Measurements from ENCODE around the gene KNG1. TPM values are rescaled to one million over a fixed set of nuclear protein-coding genes. Genes with fewer than 3 reads are reported as not detected.
"Not testable (repeated sequence)": the region's sequence is repeated elsewhere in the genome, so short reads cannot be mapped to it uniquely, and the experiment has no call there.

Gene KNG1
- total RNA-seq, 1 experiment from 2014 or later = 0.25 TPM

DNA sequence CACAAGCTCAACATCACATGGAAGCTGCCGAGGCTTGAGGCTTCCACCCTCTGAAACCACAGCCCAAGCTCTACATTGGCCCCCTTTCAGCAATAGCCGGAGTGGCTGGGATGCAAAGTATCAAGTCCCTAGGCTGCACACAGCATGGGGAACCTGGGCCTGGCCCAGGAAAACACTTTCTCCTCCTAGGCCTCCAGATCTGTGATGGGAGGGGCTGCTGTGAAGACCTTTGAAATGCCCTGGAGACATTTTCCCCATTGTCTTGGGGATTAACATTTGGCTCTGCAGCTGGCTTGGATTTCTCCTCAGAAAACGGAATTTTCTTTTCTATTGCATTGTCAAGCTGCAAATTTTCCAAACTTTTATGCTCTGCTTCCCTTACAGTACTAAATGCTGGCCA lies 33.2 kb upstream of the KNG1 start:
- ChIA-PET POLR2A (no interaction called here), CTCF (no interaction called here), RAD21 (ENCODE audit: low non-redundant PET in 1 of 2, low total read pairs in 2 of 2, uncharacterized antibody in 2 of 2, unreplicated experiment in 2 of 2) (no interaction called here)
- Histone ChIP-seq H3K9me3 (ENCODE audit: control insufficient read depth in 1 of 2, insufficient read depth in 1 of 2, low read depth in 1 of 2, low read length in 2 of 2) (no peaks in the 10 kb centered on the region), H3K4me1 (ENCODE audit: control insufficient read depth in 1 of 2, insufficient read depth in 2 of 2, low read length in 2 of 2) (no peaks in the 10 kb centered on the region), H3K27me3 (ENCODE audit: insufficient read depth, low read length) (0 out of 2 replicates have a peak, but pooled peaks cover under 1% of the 10 kb centered on the region), H3K9ac (ENCODE audit: low read length) (no peak overlapping the region), H3K27ac (ENCODE audit: low read depth, low read length) (no peak overlapping the region), H3K4me3 (replicated peaks in 1 of 2; ENCODE audit: low read depth in 1 of 2, low read length in 2 of 2) (no peak overlapping the region), H2AFZ (ENCODE audit: low read depth, low read length, poor library complexity, severe bottlenecking) (no peak overlapping the region), H3K79me2 (ENCODE audit: insufficient read depth, low read length) (no peaks in the 10 kb centered on the region), H3K36me3 (ENCODE audit: control insufficient read depth in 1 of 2, insufficient read depth in 2 of 2, low read length in 2 of 2) (no peaks in the 10 kb centered on the region), H3K9me2 (ENCODE audit: insufficient read depth) (no peaks in the 10 kb centered on the region), H4K20me1 (ENCODE audit: insufficient read depth) (no peaks in the 10 kb centered on the region), H3K4me2 (ENCODE audit: low read length) (no peak overlapping the region)
- TF ChIP-seq, protein P1, sequence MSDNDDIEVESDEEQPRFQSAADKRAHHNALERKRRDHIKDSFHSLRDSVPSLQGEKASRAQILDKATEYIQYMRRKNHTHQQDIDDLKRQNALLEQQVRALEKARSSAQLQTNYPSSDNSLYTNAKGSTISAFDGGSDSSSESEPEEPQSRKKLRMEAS (IDR thresholded peaks at IDR 0.05) = no peak
- no peak for TF ChIP-seq POLR2A (IDR thresholded peaks at IDR 0.05; ENCODE audit: borderline replicate concordance, extremely low read depth, insufficient read depth, insufficient read length)
- TF ChIP-seq EGR1 (IDR thresholded peaks at IDR 0.05; ENCODE audit: low read depth) = no peak
- TF ChIP-seq EZH2phosphoT487 (IDR thresholded peaks at IDR 0.05; ENCODE audit: borderline replicate concordance) = no peak
- no peak for TF ChIP-seq EZH2 (IDR thresholded peaks at IDR 0.05)
- TF ChIP-seq SRF (IDR thresholded peaks at IDR 0.05; ENCODE audit: low read depth) = no peak
- no peak for TF ChIP-seq POLR2AphosphoS5 (IDR thresholded peaks at IDR 0.05; ENCODE audit: low read depth, low read length)
- TF ChIP-seq, protein P2, sequence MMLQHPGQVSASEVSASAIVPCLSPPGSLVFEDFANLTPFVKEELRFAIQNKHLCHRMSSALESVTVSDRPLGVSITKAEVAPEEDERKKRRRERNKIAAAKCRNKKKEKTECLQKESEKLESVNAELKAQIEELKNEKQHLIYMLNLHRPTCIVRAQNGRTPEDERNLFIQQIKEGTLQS (IDR thresholded peaks at IDR 0.05) = no peak
- TF ChIP-seq ELF1 (IDR thresholded peaks at IDR 0.05; ENCODE audit: borderline replicate concordance, low read depth) = no peak
- TF ChIP-seq JUND (IDR thresholded peaks at IDR 0.05) = no peak
- TF ChIP-seq ZNF274 (IDR thresholded peaks at IDR 0.05; ENCODE audit: low read depth, low read length) = no peak
- TF ChIP-seq TCF7L2 (IDR thresholded peaks at IDR 0.05; ENCODE audit: borderline replicate concordance, extremely low read depth, insufficient read depth, insufficient read length) = no peak
- no peak for TF ChIP-seq YY1 (IDR thresholded peaks at IDR 0.05; ENCODE audit: extremely low read depth, insufficient replicate concordance, low read depth, low read length)
- TF ChIP-seq CEBPB (IDR thresholded peaks at IDR 0.05; ENCODE audit: low read depth) = no peak
- BruUV-seq (replicated peaks) = no TSS peak
- no peak for ATAC-seq
- intact Hi-C loops (cut with micrococcal nuclease) = no loop called here
- no peak for DNase-seq (ENCODE audit: low read depth, low spot score)

DNA sequence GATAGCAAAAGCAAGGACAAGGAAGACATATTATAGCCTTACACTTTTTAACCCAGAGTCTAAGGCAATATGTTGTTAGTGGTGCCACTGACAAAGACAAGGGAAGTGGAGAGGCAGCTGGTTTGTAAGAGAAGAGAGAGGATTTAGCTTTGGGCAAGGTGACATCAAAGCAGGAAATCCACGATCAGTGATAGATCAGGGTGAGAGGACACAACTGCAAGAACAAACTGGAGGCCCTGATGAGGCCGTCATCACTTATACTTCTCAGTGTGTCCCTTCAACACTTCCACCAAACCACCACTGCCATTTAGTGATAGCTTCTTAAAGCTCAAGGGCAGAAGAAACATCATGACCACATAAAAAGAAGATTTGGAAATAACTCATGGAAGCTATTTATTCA lies 30.7 kb upstream of the KNG1 start:
- H3K27ac ChIP-seq (ENCODE audit: low read depth, low read length); intact Hi-C loops (cut with micrococcal nuclease); H3K9me3 ChIP-seq (ENCODE audit: control insufficient read depth in 1 of 2, insufficient read depth in 1 of 2, low read depth in 1 of 2, low read length in 2 of 2); RAD21 ChIA-PET (ENCODE audit: low non-redundant PET in 1 of 2, low total read pairs in 2 of 2, uncharacterized antibody in 2 of 2, unreplicated experiment in 2 of 2); BruUV-seq (replicated peaks); H3K4me3 ChIP-seq (replicated peaks in 1 of 2; ENCODE audit: low read depth in 1 of 2, low read length in 2 of 2); H3K79me2 ChIP-seq (ENCODE audit: insufficient read depth, low read length); H3K9me2 ChIP-seq (ENCODE audit: insufficient read depth); H3K9ac ChIP-seq (ENCODE audit: low read length); H3K4me1 ChIP-seq (ENCODE audit: control insufficient read depth in 1 of 2, insufficient read depth in 2 of 2, low read length in 2 of 2); H3K4me2 ChIP-seq (ENCODE audit: low read length); CTCF ChIA-PET; H4K20me1 ChIP-seq (ENCODE audit: insufficient read depth); H3K36me3 ChIP-seq (ENCODE audit: control insufficient read depth in 1 of 2, insufficient read depth in 2 of 2, low read length in 2 of 2); DNase-seq (ENCODE audit: low read depth, low spot score); ATAC-seq; H3K27me3 ChIP-seq (ENCODE audit: insufficient read depth, low read length); POLR2A ChIA-PET; H2AFZ ChIP-seq (ENCODE audit: low read depth, low read length, poor library complexity, severe bottlenecking): not testable (repeated sequence)

Data from HCT116 (cell line).